GM12891 (cell line): Measurements from ENCODE around the gene MEOX1.

Experiments
- POLR2A ChIP-seq: IDR thresholded peaks from 2 replicates; pipeline ENCODE4 v1.6.1; 2011; ENCODE audit warnings: low read depth, low read length, control low read depth
- POLR2AphosphoS5 ChIP-seq: IDR thresholded peaks from 2 replicates; pipeline ENCODE4 v1.6.1; 2011; ENCODE audit warnings: low read depth, low read length, control low read depth
- TAF1 ChIP-seq: IDR thresholded peaks from 2 replicates; pipeline ENCODE4 v1.6.1; 2011; ENCODE audit warnings: low read depth, low read length, control low read depth

- TF ChIP-seq POLR2A (no peak), TAF1 (no peak), POLR2AphosphoS5 (no peak)
Observed at GRCh38 chr17:43644081-43644480, 17.6 kb downstream of the MEOX1 start.
